MM.1S (cell line): ENCODE results near the gene GREB1.

Experiments
- DNase-seq: peaks from one replicate; pipeline ENCODE4 v3.0.0-alpha.2; 2015
- H2AFZ ChIP-seq: fragments of 300-600 bp; sonication (generic); 2 replicates; pipeline ENCODE4 v1.6.0; 2016; ENCODE audit warnings: antibody characterized with exemption, low read length
- H3F3A ChIP-seq: fragments of 300-600 bp; sonication (generic); 2 replicates; pipeline ENCODE4 v1.6.1; 2016; ENCODE audit warnings: mild to moderate bottlenecking, antibody characterized with exemption, low read length, moderate library complexity, mixed read lengths; ENCODE audit not compliant: insufficient read depth
- H3K27ac ChIP-seq: fragments of 300-600 bp; sonication (generic); 2 replicates; pipeline ENCODE4 v1.5.1; 2016; ENCODE audit warnings: mild to moderate bottlenecking, low read length
- H3K27me3 ChIP-seq: fragments of 300-600 bp; sonication (generic); replicated peaks from 2 replicates; pipeline ENCODE4 v1.6.0; 2016; ENCODE audit warnings: low read length; ENCODE audit not compliant: insufficient read depth
- H3K36me3 ChIP-seq: fragments of 300-600 bp; sonication (generic); replicated peaks from 2 replicates; pipeline ENCODE4 v1.6.1; 2016; ENCODE audit warnings: mild to moderate bottlenecking, low read length, mixed read lengths; ENCODE audit not compliant: insufficient read depth
- H3K4me1 ChIP-seq: fragments of 300-600 bp; sonication (generic); 2 replicates; pipeline ENCODE4 v1.6.1; 2016; ENCODE audit warnings: low read length, mixed read lengths
- H3K4me2 ChIP-seq: fragments of 300-600 bp; sonication (generic); 2 replicates; pipeline ENCODE4 v1.6.0; 2016; ENCODE audit warnings: low read depth, low read length
- H3K4me3 ChIP-seq: fragments of 300-600 bp; sonication (generic); 2 replicates; pipeline ENCODE4 v1.5.1; 2016; ENCODE audit warnings: low read length, mixed read lengths
- H3K79me2 ChIP-seq: fragments of 300-600 bp; sonication (generic); 2 replicates; pipeline ENCODE4 v1.6.1; 2016; ENCODE audit warnings: mixed run types, low read length, mixed read lengths
- H3K9ac ChIP-seq: fragments of 300-600 bp; sonication (generic); 2 replicates; pipeline ENCODE4 v1.6.1; 2016; ENCODE audit warnings: low read length, mixed read lengths
- H3K9me2 ChIP-seq: fragments of 300-600 bp; sonication (generic); replicated peaks from 2 replicates; pipeline ENCODE4 v1.6.1; 2016; ENCODE audit warnings: mild to moderate bottlenecking, low read length, mixed read lengths; ENCODE audit not compliant: insufficient read depth
- H3K9me3 ChIP-seq: fragments of 300-600 bp; sonication (generic); replicated peaks from 2 replicates; pipeline ENCODE4 v1.6.1; 2016; ENCODE audit warnings: mild to moderate bottlenecking, low read length, mixed read lengths; ENCODE audit not compliant: insufficient read depth
- H4K20me1 ChIP-seq: fragments of 300-600 bp; sonication (generic); 2 replicates; pipeline ENCODE4 v1.6.1; 2016; ENCODE audit warnings: mild to moderate bottlenecking, low read length, moderate library complexity, mixed read lengths; ENCODE audit not compliant: insufficient read depth
- EZH2 ChIP-seq: fragments of 300-600 bp; sonication (generic); optimal IDR thresholded peaks from 2 replicates; pipeline ENCODE3; 2017; ENCODE audit warnings: low read depth, mild to moderate bottlenecking, antibody characterized with exemption, low read length, mixed read lengths
- EZH2phosphoT487 ChIP-seq: fragments of 300-600 bp; sonication (generic); IDR thresholded peaks from 2 replicates; pipeline ENCODE4 v1.6.1; 2018; ENCODE audit warnings: antibody characterized with exemption, low read length
- TF ChIP-seq, protein P1 (sequence below): fragments of 300-600 bp; sonication (generic); IDR thresholded peaks from 2 replicates; pipeline ENCODE4 v1.5.1; 2016; ENCODE audit warnings: antibody characterized with exemption, low read length, mixed read lengths

The GREB1 gene

DNA sequence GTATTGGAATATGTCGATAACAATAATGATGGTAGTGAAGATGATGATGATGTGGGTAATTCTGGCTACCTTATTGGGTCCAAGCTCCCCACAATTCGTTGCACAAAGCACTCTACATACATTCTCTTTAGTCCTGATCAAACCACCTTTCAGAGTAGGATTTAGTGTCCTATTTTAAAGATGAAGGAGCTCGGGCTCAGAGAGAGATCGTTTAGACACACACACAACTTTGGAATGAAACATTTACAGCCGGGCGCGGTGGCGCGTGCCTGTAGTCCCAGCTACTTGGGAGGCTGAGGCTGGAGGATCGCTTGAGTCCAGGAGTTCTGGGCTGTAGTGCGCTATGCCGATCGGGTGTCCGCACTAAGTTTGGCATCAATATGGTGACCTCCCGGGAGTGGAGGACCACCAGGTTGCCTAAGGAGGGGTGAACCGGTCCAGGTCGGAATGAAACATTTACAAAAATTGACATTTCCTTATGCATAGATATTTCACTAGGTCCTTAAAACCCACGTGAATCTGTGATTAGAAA lies 50.7 kb downstream of the GREB1 start:
- Histone ChIP-seq H3F3A (no peaks in the 10 kb centered on the region), H2AFZ (no peak overlapping the region), H3K4me1 (no peaks in the 10 kb centered on the region), H3K4me2 (no peak overlapping the region), H3K36me3 (no peaks in the 10 kb centered on the region), H3K27me3 (no peaks in the 10 kb centered on the region), H3K9ac (no peak overlapping the region), H3K79me2 (no peaks in the 10 kb centered on the region), H3K9me3 (no peaks in the 10 kb centered on the region), H3K4me3 (no peak overlapping the region), H4K20me1 (no peaks in the 10 kb centered on the region), H3K9me2 (no peaks in the 10 kb centered on the region), H3K27ac (no peak overlapping the region)
- no peak for DNase-seq
- TF ChIP-seq EZH2 (no peak), EZH2phosphoT487 (no peak)
- TF ChIP-seq, protein P1, sequence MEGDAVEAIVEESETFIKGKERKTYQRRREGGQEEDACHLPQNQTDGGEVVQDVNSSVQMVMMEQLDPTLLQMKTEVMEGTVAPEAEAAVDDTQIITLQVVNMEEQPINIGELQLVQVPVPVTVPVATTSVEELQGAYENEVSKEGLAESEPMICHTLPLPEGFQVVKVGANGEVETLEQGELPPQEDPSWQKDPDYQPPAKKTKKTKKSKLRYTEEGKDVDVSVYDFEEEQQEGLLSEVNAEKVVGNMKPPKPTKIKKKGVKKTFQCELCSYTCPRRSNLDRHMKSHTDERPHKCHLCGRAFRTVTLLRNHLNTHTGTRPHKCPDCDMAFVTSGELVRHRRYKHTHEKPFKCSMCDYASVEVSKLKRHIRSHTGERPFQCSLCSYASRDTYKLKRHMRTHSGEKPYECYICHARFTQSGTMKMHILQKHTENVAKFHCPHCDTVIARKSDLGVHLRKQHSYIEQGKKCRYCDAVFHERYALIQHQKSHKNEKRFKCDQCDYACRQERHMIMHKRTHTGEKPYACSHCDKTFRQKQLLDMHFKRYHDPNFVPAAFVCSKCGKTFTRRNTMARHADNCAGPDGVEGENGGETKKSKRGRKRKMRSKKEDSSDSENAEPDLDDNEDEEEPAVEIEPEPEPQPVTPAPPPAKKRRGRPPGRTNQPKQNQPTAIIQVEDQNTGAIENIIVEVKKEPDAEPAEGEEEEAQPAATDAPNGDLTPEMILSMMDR = no peak

DNA sequence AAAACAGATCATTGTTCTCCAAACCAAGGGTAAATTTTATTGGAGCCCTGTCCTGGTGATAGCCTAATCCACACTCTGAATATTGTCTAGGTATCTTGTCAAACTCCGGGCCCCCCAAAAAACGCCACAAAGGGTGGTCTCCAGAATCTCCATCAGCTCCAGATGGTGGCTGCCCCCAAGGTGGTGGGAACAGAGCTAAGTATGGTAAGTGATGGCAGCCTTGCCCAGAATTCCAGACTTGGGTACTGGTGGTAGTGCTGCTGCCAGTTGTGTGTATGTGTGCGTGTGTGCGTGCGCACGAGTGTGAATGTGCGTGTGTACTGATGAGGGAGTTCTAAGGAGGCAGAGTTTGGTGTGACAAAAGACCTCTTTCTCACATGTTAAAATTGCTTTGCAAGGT lies 51.2 kb downstream of the GREB1 start:
- no peak overlapping the region for H3K4me2 ChIP-seq
- H3K9ac ChIP-seq = no peak overlapping the region
- H3K9me3 ChIP-seq = no peaks in the 10 kb centered on the region
- no peaks in the 10 kb centered on the region for H4K20me1 ChIP-seq
- H3K4me1 ChIP-seq = no peaks in the 10 kb centered on the region
- H3K79me2 ChIP-seq = no peaks in the 10 kb centered on the region
- no peaks in the 10 kb centered on the region for H3K9me2 ChIP-seq
- H3K27ac ChIP-seq = no peak overlapping the region
- TF ChIP-seq, protein P1 = no peak
- TF ChIP-seq EZH2 (no peak), EZH2phosphoT487 (no peak)
- H3K27me3 ChIP-seq = no peaks in the 10 kb centered on the region
- DNase-seq = no peak
- no peaks in the 10 kb centered on the region for H3F3A ChIP-seq
- no peak overlapping the region for H3K4me3 ChIP-seq
- H3K36me3 ChIP-seq = no peaks in the 10 kb centered on the region
- H2AFZ ChIP-seq = no peak overlapping the region

DNA sequence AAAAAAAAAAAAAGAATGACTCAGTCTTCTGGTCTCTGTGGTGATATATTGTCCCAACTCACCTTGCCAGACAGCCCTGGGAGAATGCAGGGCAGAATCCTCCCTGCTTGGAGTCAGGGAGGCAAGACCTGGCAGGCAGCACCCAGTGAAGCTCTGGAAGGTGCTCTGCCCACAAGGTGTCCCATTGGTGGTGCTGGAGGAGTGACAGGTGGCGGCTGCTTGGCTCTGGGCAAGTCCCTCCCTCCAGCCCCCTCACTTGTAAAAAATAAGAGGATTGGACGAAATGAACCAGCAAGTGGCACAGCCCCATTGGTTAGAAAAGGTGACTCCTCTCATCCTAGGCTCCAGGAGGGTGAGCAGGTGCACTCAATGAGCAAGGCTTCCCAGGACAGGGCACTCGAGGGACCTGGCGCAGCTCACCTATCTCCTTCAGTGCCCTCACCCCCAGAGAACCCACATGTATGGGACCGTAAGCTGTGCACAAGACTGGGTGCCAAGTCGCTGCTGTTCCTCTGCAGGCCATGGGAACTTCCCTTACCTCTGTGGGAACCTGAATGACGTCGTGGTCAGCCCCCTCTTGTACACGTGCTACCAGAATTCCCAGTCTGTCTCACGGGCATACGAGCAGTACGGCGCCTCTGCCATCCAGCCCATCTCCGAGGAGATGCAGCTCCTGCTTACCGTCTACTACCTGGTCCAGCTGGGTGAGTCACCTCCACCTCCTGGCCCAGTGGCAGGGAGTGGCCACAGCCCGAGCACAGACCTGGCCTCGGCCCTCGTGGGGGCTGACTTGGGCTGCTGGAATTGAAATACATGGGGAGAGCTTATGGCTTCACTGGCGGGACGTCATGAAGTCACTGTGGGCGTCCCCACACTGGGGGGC lies 54.6 kb downstream of the GREB1 start:
- Histone ChIP-seq H3K36me3 (no peaks in the 10 kb centered on the region), H2AFZ (no peak overlapping the region), H3K27me3 (no peaks in the 10 kb centered on the region), H3K9ac (no peak overlapping the region), H3K27ac (no peak overlapping the region), H4K20me1 (no peaks in the 10 kb centered on the region), H3K9me3 (no peaks in the 10 kb centered on the region), H3K79me2 (no peaks in the 10 kb centered on the region), H3K9me2 (no peaks in the 10 kb centered on the region), H3K4me3 (no peak overlapping the region), H3K4me2 (no peak overlapping the region), H3F3A (no peaks in the 10 kb centered on the region), H3K4me1 (no peaks in the 10 kb centered on the region)
- DNase-seq = no peak
- TF ChIP-seq EZH2 = no peak
- TF ChIP-seq, protein P1 = no peak
